Measurements from ENCODE around the gene SP100.

DNA sequence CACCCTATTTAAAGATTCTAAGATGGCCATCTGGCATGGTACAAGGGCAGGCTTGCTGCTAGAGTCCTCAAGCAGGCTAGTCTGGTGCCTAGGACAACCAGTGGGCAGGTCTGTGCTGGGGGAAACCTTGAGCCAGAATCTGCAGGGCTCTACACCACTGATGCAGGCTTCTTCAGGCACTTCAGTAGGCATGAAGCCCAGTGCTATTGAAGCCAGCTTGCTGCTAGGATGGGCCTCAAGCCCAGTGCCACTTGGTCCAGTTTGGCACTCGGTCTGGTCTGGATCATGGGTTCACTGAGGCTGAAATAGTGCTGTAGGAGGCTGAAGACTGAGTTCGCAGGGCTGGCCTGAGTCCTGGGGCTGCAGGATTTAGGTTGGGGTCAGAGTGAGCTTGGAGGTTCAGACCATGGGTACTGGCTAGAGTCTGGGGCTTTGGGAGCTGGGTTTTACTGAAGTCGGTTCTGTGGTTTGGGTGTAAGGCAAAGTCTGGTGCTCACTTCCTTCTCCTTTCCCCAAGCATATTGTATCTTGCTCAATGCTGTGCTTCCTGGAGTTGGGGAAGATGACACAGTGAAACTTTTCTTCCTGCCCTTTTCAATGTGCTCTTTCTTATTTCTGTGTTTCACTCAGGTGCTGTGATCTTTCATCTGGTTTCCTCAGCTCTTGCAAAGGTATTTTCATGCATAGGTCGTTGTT, 41.2 kb downstream of the SP100 start:
- TF ChIP-seq POLR2AphosphoS5 (IDR thresholded peaks at IDR 0.05; ENCODE audit: low read depth, low read length) (no peak), TAF1 (IDR thresholded peaks at IDR 0.05; ENCODE audit: borderline replicate concordance, insufficient read depth, low read length) (no peak)
- TF ChIP-seq, protein P1, sequence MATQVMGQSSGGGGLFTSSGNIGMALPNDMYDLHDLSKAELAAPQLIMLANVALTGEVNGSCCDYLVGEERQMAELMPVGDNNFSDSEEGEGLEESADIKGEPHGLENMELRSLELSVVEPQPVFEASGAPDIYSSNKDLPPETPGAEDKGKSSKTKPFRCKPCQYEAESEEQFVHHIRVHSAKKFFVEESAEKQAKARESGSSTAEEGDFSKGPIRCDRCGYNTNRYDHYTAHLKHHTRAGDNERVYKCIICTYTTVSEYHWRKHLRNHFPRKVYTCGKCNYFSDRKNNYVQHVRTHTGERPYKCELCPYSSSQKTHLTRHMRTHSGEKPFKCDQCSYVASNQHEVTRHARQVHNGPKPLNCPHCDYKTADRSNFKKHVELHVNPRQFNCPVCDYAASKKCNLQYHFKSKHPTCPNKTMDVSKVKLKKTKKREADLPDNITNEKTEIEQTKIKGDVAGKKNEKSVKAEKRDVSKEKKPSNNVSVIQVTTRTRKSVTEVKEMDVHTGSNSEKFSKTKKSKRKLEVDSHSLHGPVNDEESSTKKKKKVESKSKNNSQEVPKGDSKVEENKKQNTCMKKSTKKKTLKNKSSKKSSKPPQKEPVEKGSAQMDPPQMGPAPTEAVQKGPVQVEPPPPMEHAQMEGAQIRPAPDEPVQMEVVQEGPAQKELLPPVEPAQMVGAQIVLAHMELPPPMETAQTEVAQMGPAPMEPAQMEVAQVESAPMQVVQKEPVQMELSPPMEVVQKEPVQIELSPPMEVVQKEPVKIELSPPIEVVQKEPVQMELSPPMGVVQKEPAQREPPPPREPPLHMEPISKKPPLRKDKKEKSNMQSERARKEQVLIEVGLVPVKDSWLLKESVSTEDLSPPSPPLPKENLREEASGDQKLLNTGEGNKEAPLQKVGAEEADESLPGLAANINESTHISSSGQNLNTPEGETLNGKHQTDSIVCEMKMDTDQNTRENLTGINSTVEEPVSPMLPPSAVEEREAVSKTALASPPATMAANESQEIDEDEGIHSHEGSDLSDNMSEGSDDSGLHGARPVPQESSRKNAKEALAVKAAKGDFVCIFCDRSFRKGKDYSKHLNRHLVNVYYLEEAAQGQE (IDR thresholded peaks at IDR 0.05; ENCODE audit: insufficient read depth in 1 of 2, low read depth in 2 of 2, low read length in 2 of 2), result no peak
